ENCODE data around the gene CYTH4.

DNA sequence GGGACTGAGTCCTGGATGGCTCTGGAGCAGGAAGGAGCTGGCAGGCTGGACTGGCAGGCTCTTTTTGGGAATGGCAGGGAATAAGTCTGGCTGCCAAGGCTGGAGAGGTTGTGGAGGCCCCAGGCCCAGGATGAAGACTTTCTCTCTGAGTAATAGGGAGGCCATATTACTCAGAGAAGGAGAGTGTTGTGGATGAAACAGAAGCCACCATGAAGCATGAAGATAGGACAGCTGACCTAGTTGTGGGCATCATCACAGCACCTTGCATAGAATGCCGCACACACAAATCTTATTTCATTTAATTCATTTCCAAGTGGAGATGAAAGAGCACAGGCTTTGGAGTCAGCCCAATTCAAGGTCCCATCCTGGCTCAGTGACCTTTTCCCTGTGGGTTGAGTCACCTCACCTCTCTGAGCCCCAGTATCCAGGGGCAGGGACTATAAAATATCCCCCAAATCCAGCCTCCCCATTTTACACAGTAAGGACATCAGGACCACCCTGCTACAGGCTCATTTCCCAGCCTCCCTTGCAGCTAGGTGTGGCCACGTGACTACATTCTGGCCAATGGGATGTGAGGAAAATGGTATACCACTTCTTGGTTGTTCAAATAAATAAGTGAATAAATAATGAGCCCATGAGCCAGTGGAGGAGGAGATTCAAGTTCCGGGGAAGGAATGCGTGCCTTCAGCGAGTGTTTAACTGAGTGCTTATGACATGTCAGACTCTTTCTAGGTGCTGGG lies 9.4 kb downstream of the CYTH4 start:
- no peak for TF ChIP-seq FOXK2 (IDR thresholded peaks at IDR 0.05)
- TF ChIP-seq, protein P1, sequence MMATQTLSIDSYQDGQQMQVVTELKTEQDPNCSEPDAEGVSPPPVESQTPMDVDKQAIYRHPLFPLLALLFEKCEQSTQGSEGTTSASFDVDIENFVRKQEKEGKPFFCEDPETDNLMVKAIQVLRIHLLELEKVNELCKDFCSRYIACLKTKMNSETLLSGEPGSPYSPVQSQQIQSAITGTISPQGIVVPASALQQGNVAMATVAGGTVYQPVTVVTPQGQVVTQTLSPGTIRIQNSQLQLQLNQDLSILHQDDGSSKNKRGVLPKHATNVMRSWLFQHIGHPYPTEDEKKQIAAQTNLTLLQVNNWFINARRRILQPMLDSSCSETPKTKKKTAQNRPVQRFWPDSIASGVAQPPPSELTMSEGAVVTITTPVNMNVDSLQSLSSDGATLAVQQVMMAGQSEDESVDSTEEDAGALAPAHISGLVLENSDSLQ (IDR thresholded peaks at IDR 0.05) = no peak
- TF ChIP-seq FOXM1 (IDR thresholded peaks at IDR 0.05; ENCODE audit: borderline replicate concordance) = no peak
- no peak for TF ChIP-seq BHLHE40 (IDR thresholded peaks at IDR 0.05; ENCODE audit: borderline replicate concordance)
- TF ChIP-seq HDGF (IDR thresholded peaks at IDR 0.05; ENCODE audit: borderline replicate concordance) = no peak
- TF ChIP-seq ZNF384 (IDR thresholded peaks at IDR 0.05) = no peak
- TF ChIP-seq SP1 (IDR thresholded peaks at IDR 0.05) = no peak
- no peak for TF ChIP-seq SUZ12 (IDR thresholded peaks at IDR 0.05)
- TF ChIP-seq FOXA1 (IDR thresholded peaks at IDR 0.05) = no peak
- no peak for TF ChIP-seq TARDBP (IDR thresholded peaks at IDR 0.05)
- TF ChIP-seq ELF4 (IDR thresholded peaks at IDR 0.05) = no peak
- TF ChIP-seq NFRKB (IDR thresholded peaks at IDR 0.05) = no peak
- TF ChIP-seq LEF1 (IDR thresholded peaks at IDR 0.05; ENCODE audit: borderline replicate concordance) = no peak
- no peak for TF ChIP-seq L3MBTL2 (conservative IDR thresholded peaks at IDR 0.05)
